H9 (cell line): Measurements from ENCODE around the gene XIRP1. TPM values are rescaled to one million over a fixed set of nuclear protein-coding genes. Genes with fewer than 3 reads are reported as not detected.

ENCODE experiments used
- DNase-seq: peaks from one replicate; pipeline ENCODE4 v3.0.0-alpha.2; 2017
- H2AFZ ChIP-seq: one replicate; pipeline ENCODE4 v1.6.1; 2013; ENCODE audit warnings: mild to moderate bottlenecking, low read length, control low read depth, moderate library complexity
- H2AK5ac ChIP-seq: 2 replicates; pipeline ENCODE4 v1.6.1; 2013; ENCODE audit warnings: low read length, control low read depth, mixed read lengths; ENCODE audit not compliant: insufficient read length
- H2BK120ac ChIP-seq: one replicate; pipeline ENCODE4 v1.6.1; 2013; ENCODE audit warnings: low read depth, mild to moderate bottlenecking, low read length, control low read depth, inconsistent platforms; ENCODE audit not compliant: poor library complexity, severe bottlenecking
- H2BK12ac ChIP-seq: 2 replicates; pipeline ENCODE4 v1.6.1; 2013; ENCODE audit warnings: low read length, control low read depth, mixed read lengths, low read depth; ENCODE audit not compliant: insufficient read length
- H2BK15ac ChIP-seq: 2 replicates; pipeline ENCODE4 v1.6.1; 2013; ENCODE audit warnings: low read depth, low read length, control low read depth
- H2BK20ac ChIP-seq: one replicate; pipeline ENCODE4 v1.6.1; 2013; ENCODE audit warnings: low read depth, mild to moderate bottlenecking, low read length, control low read depth, inconsistent platforms; ENCODE audit not compliant: poor library complexity, severe bottlenecking
- H2BK5ac ChIP-seq: 2 replicates; pipeline ENCODE4 v1.6.1; 2013; ENCODE audit warnings: low read length, control low read depth, mixed read lengths; ENCODE audit not compliant: insufficient read length
- H3K14ac ChIP-seq: 2 replicates; pipeline ENCODE4 v1.6.1; 2013; ENCODE audit warnings: low read length, control low read depth; ENCODE audit not compliant: insufficient read depth
- H3K18ac ChIP-seq: 2 replicates; pipeline ENCODE4 v1.6.1; 2013; ENCODE audit warnings: low read depth, mild to moderate bottlenecking, mixed read lengths, low read length, control low read depth; ENCODE audit not compliant: insufficient read length
- H3K23ac ChIP-seq: 2 replicates; pipeline ENCODE4 v1.6.1; 2013; ENCODE audit warnings: low read length, control low read depth, mixed read lengths, low read depth; ENCODE audit not compliant: insufficient read length
- H3K23me2 ChIP-seq: 2 replicates; pipeline ENCODE4 v1.6.1; 2013; ENCODE audit warnings: low read depth, mild to moderate bottlenecking, mixed read lengths, low read length, control low read depth; ENCODE audit not compliant: insufficient read length, poor library complexity, severe bottlenecking
- H3K27ac ChIP-seq: 2 replicates; pipeline ENCODE4 v1.5.1; 2013; ENCODE audit warnings: low read length, control low read depth, mixed read lengths, low read depth; ENCODE audit not compliant: insufficient read length
- H3K27me3 ChIP-seq: 2 replicates; pipeline ENCODE4 v1.6.1; 2013; ENCODE audit warnings: low read length, control low read depth, inconsistent platforms; ENCODE audit not compliant: insufficient read depth
- H3K4ac ChIP-seq: 2 replicates; pipeline ENCODE4 v1.6.1; 2013; ENCODE audit warnings: low read depth, mild to moderate bottlenecking, control low read depth, inconsistent platforms, low read length, moderate library complexity
- H3K4me1 ChIP-seq: 2 replicates; pipeline ENCODE4 v1.6.1; 2013; ENCODE audit warnings: low read length, control low read depth, inconsistent platforms; ENCODE audit not compliant: insufficient read depth
- H3K4me2 ChIP-seq: 2 replicates; pipeline ENCODE4 v1.6.1; 2013; ENCODE audit warnings: low read length, control low read depth, mixed read lengths; ENCODE audit not compliant: insufficient read length, insufficient read depth
- H3K56ac ChIP-seq: 2 replicates; pipeline ENCODE4 v1.6.1; 2013; ENCODE audit warnings: low read depth, mild to moderate bottlenecking, mixed read lengths, low read length, control low read depth; ENCODE audit not compliant: insufficient read length
- H3K79me1 ChIP-seq: 2 replicates; pipeline ENCODE4 v1.6.1; 2013; ENCODE audit warnings: low read depth, mild to moderate bottlenecking, moderate library complexity, low read length, control low read depth, inconsistent platforms; ENCODE audit not compliant: insufficient read depth, poor library complexity, severe bottlenecking
- H3K79me2 ChIP-seq: 2 replicates; pipeline ENCODE4 v1.6.1; 2013; ENCODE audit warnings: low read length, control low read depth, inconsistent platforms; ENCODE audit not compliant: insufficient read depth
- H3K9ac ChIP-seq: 2 replicates; pipeline ENCODE4 v1.6.1; 2013; ENCODE audit warnings: low read length, control low read depth, mixed read lengths; ENCODE audit not compliant: insufficient read length; ENCODE audit errors: extremely low read depth
- H3K9me3 ChIP-seq: one replicate; pipeline ENCODE4 v1.6.1; 2013; ENCODE audit warnings: low read depth, low read length, inconsistent platforms; ENCODE audit not compliant: control insufficient read depth
- H3T11ph ChIP-seq: one replicate; pipeline ENCODE4 v1.6.1; 2013; ENCODE audit warnings: mild to moderate bottlenecking, low read length, control low read depth, inconsistent platforms
- H4K20me1 ChIP-seq: one replicate; pipeline ENCODE4 v1.6.1; 2013; ENCODE audit not compliant: control insufficient read depth, insufficient read length, insufficient read depth
- H4K5ac ChIP-seq: 2 replicates; pipeline ENCODE4 v1.6.1; 2013; ENCODE audit warnings: low read depth, mild to moderate bottlenecking, mixed read lengths, low read length, control low read depth; ENCODE audit not compliant: insufficient read length
- H4K8ac ChIP-seq: replicated peaks from 2 replicates; pipeline ENCODE4 v1.6.1; 2013; ENCODE audit warnings: low read length, control low read depth, mixed read lengths, low read depth; ENCODE audit not compliant: insufficient read length
- H4K91ac ChIP-seq: 2 replicates; pipeline ENCODE4 v1.6.1; 2013; ENCODE audit warnings: low read depth, mild to moderate bottlenecking, moderate library complexity, mixed read lengths, low read length, control low read depth; ENCODE audit not compliant: insufficient read length
- H3K27ac Mint-ChIP-seq, 3 experiments: 2 replicates in 2 of 3; 3 replicates in 1 of 3; pipeline ENCODE4 v1.8.0; 2020 to 2021; ENCODE audit warnings: mixed read lengths in 3 of 3, mild to moderate bottlenecking in 1 of 3, moderate library complexity in 1 of 3
- H3K27me3 Mint-ChIP-seq: 2 replicates; pipeline ENCODE4 v1.8.0; 2021; ENCODE audit warnings: low read depth, mild to moderate bottlenecking, moderate library complexity, mixed read lengths
- H3K36me3 Mint-ChIP-seq, 3 experiments: 2 replicates in 2 of 3; 3 replicates in 1 of 3; pipeline ENCODE4 v1.8.0; 2020 to 2021; ENCODE audit warnings: low read depth in 3 of 3, mixed read lengths in 3 of 3; ENCODE audit not compliant: insufficient read depth in 1 of 3
- H3K4me1 Mint-ChIP-seq, 2 experiments: 2 replicates each; pipeline ENCODE4 v1.8.0; 2020; ENCODE audit warnings: mixed read lengths in 2 of 2
- H3K4me3 Mint-ChIP-seq, 2 experiments: 2 replicates in 1 of 2; 3 replicates in 1 of 2; pipeline ENCODE4 v1.8.0; 2020 to 2021; ENCODE audit warnings: mild to moderate bottlenecking in 2 of 2, mixed read lengths in 2 of 2, moderate library complexity in 1 of 2
- H3K9me3 Mint-ChIP-seq, 2 experiments: 2 replicates in 1 of 2; 3 replicates in 1 of 2; pipeline ENCODE4 v1.8.0; 2020; ENCODE audit warnings: mild to moderate bottlenecking in 2 of 2, mixed read lengths in 2 of 2, moderate library complexity in 1 of 2
- WGBS: extraction: QIAGEN DNeasy Blood & Tissue Kit; methylation state at CpG from one replicate; pipeline ENCODE4 v1.1.7; 2013; ENCODE audit warnings: missing lambda C conversion rate, low lambda C conversion rate, mixed read lengths; ENCODE audit not compliant: insufficient read length; ENCODE audit errors: extremely low coverage; 5-methylcytosine and 5-hydroxymethylcytosine counted together
- total RNA-seq: library from RNA; stranded (reverse); gene quantifications from 2 replicates; pipeline ENCODE4 v1.2.1, GENCODE V29; 2021
- TF ChIP-seq, protein P1 (sequence below): fragments of 200-600 bp; sonication (generic); conservative IDR thresholded peaks from 3 replicates; pipeline ENCODE4 v1.8.0; 2021; ENCODE audit warnings: antibody characterized with exemption, mild to moderate bottlenecking

XIRP1 gene
- total RNA-seq, 1 experiment from 2014 or later, result not detected

DNA sequence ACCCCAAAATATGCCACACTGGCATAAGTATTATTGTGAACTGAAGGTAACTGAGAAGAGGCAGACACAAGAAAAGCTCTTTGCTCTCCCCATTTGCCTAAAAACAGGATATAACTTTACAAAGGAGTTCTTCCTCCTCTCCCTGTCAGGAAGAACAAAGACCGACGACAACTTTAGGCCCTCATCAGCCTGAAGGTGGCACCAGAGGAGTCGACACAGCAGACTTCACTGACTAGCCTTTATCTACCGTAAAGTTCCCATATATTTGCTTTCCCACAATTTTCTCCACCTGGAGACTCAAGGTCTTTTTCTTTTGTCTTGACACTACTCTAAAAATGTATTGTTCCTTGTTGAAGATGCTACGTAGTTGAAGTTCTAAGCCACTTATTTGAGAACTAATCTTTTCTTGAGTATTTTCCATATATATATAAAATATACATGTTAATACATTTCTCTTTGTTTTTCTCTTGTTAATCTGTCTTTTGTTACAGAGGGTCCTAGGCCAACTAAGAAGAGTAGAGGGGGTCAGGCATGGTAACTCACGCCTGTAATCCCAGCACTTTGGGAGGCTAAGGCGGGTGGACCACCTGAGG lies 16.2 kb upstream of the XIRP1 start:
- H3K27ac Mint-ChIP-seq, result no peak overlapping the region
- no peak overlapping the region for H2BK120ac ChIP-seq
- no peak overlapping the region for H3K23ac ChIP-seq
- peak; percentile 77 for DNase-seq
- no peak overlapping the region for H3K4me2 ChIP-seq
- H4K8ac ChIP-seq, result no peak overlapping the region
- H2AK5ac ChIP-seq, result no peak overlapping the region
- no CpG with 5 or more reads among the region's 7 CpGs for WGBS
- H4K5ac ChIP-seq, result no peak overlapping the region
- TF ChIP-seq, protein P1, sequence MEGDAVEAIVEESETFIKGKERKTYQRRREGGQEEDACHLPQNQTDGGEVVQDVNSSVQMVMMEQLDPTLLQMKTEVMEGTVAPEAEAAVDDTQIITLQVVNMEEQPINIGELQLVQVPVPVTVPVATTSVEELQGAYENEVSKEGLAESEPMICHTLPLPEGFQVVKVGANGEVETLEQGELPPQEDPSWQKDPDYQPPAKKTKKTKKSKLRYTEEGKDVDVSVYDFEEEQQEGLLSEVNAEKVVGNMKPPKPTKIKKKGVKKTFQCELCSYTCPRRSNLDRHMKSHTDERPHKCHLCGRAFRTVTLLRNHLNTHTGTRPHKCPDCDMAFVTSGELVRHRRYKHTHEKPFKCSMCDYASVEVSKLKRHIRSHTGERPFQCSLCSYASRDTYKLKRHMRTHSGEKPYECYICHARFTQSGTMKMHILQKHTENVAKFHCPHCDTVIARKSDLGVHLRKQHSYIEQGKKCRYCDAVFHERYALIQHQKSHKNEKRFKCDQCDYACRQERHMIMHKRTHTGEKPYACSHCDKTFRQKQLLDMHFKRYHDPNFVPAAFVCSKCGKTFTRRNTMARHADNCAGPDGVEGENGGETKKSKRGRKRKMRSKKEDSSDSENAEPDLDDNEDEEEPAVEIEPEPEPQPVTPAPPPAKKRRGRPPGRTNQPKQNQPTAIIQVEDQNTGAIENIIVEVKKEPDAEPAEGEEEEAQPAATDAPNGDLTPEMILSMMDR, result peak; percentile 73
- H3K27me3 ChIP-seq, result no peaks in the 10 kb centered on the region
- no peak overlapping the region for H2BK20ac ChIP-seq
- peaks cover 35 to 37% of the 10 kb centered on the region in 2 experiments for H3K4me1 Mint-ChIP-seq
- H2BK5ac ChIP-seq, result no peak overlapping the region
- no peak overlapping the region for H3K27ac ChIP-seq
- H2AFZ ChIP-seq, result peak overlapping the region; percentile 88
- H3K4me1 ChIP-seq, result peaks cover 4% of the 10 kb centered on the region
- no peak overlapping the region for H2BK15ac ChIP-seq
- H3K4ac ChIP-seq, result no peak overlapping the region
- no peak overlapping the region for H3T11ph ChIP-seq
- H3K9me3 ChIP-seq, result no peaks in the 10 kb centered on the region
- H3K4me3 Mint-ChIP-seq, result no peak overlapping the region
- H3K9ac ChIP-seq, result no peak overlapping the region
- peaks cover 2% of the 10 kb centered on the region for H4K20me1 ChIP-seq
- H3K14ac ChIP-seq, result no peak overlapping the region
- H3K18ac ChIP-seq, result no peak overlapping the region
- no peak overlapping the region for H2BK12ac ChIP-seq
- H3K23me2 ChIP-seq, result no peaks in the 10 kb centered on the region
- no peaks in the 10 kb centered on the region for H3K36me3 Mint-ChIP-seq
- peaks cover 5% of the 10 kb centered on the region for H3K27me3 Mint-ChIP-seq
- no peaks in the 10 kb centered on the region for H3K79me2 ChIP-seq
- H3K79me1 ChIP-seq, result no peaks in the 10 kb centered on the region
- H3K56ac ChIP-seq, result no peak overlapping the region
- no peak overlapping the region for H4K91ac ChIP-seq
- peaks cover 0 to 4% of the 10 kb centered on the region in 2 experiments; a peak in 1 of 5 replicates for H3K9me3 Mint-ChIP-seq
